T47D (cell line): Measurements from ENCODE around the gene FOSL1.
A peak's percentile ranks its signal among the peaks of the same experiment; 100 is the strongest.

Source experiments
- DNase-seq, 2 experiments: peaks; one replicate each; pipeline versions ENCODE4 v3.0.0 to v3.0.0-alpha.2; 2011 to 2012; ENCODE audit warnings: low read depth in 1 of 2, low spot score in 1 of 2
- JUND ChIP-seq: IDR thresholded peaks from 2 replicates; pipeline ENCODE4 v1.6.1; 2012; ENCODE audit warnings: low read depth
- in situ Hi-C: cut with HindIII; loops from 2 replicates; pipeline ENCODE4 v1.10.0; 2016; ENCODE audit warnings: low sequenced_read_pairs, low pct_unique_long_range_greater_than_20kb

Gene FOSL1

GRCh38 chr11:65867284-65868071, 32.7 kb downstream of the FOSL1 start:
- in situ Hi-C loops, result no loop called here
- TF ChIP-seq JUND, result no peak
- no peak for DNase-seq

- in situ Hi-C loops, result no loop called here
- no peak for DNase-seq
- no peak for TF ChIP-seq JUND
Observed at GRCh38 chr11:65866509-65867283, 33.5 kb downstream of the FOSL1 start.

GRCh38 chr11:65865550-65866172, 34.5 kb downstream of the FOSL1 start:
- TF ChIP-seq JUND, result no peak
- in situ Hi-C loops, result no loop called here
- no peak for DNase-seq

- no peak for TF ChIP-seq JUND
- in situ Hi-C loops, result no loop called here
- DNase-seq, result no peak
Observed at GRCh38 chr11:65864706-65865471, 35.3 kb downstream of the FOSL1 start.

- TF ChIP-seq JUND, result no peak
- in situ Hi-C loops, result no loop called here
- no peak for DNase-seq
Observed at GRCh38 chr11:65863889-65864705, 36.1 kb downstream of the FOSL1 start.

- TF ChIP-seq JUND, result no peak
- no peak for DNase-seq
- in situ Hi-C loops, result no loop called here
Observed at GRCh38 chr11:65862941-65863888, 37.0 kb downstream of the FOSL1 start.

- no peak for DNase-seq
- no peak for TF ChIP-seq JUND
- in situ Hi-C loops, result no loop called here
Observed at GRCh38 chr11:65862191-65862735, 37.9 kb downstream of the FOSL1 start.

- TF ChIP-seq JUND, result no peak
- in situ Hi-C loops, result no loop called here
- no peak for DNase-seq
Observed at GRCh38 chr11:65861533-65862183, 38.5 kb downstream of the FOSL1 start.

GRCh38 chr11:65861165-65861505, 39.1 kb downstream of the FOSL1 start:
- in situ Hi-C loops, result no loop called here
- no peak for TF ChIP-seq JUND
- peak; percentile 53 to 62 for DNase-seq
